Testis (tissue), 3 donors: ENCODE results near the gene PRLR. TPM values are rescaled to one million over a fixed set of nuclear protein-coding genes. Genes with fewer than 3 reads are reported as not detected.

Source experiments
- DNase-seq: peaks from one replicate; pipeline ENCODE4 v3.0.0-alpha.2; 2019
- H3K27ac ChIP-seq, 2 donors: fragments of 200-600 bp; sonication (generic); one replicate each; pipeline ENCODE4 v1.5.1; 2019
- H3K27me3 ChIP-seq: fragments of 200-600 bp; sonication (generic); one replicate; pipeline ENCODE4 v1.5.1; 2019
- H3K36me3 ChIP-seq: fragments of 200-600 bp; sonication (generic); one replicate; pipeline ENCODE4 v1.5.1; 2017; ENCODE audit warnings: low read depth; ENCODE audit errors: missing control alignments
- H3K4me1 ChIP-seq: fragments of 200-600 bp; sonication (generic); one replicate; pipeline ENCODE4 v1.5.1; 2019
- H3K4me3 ChIP-seq, 2 donors: fragments of 200-600 bp; sonication (generic); one replicate each; pipeline ENCODE4 v1.5.1; 2017 to 2019
- H3K9me3 ChIP-seq: fragments of 200-600 bp; sonication (generic); one replicate; pipeline ENCODE4 v1.5.1; 2017
- POLR2A ChIP-seq: fragments of 450-650 bp; IDR thresholded peaks from one replicate; pipeline ENCODE4 v1.6.1; 2017; ENCODE audit warnings: antibody characterized with exemption, mild to moderate bottlenecking, moderate library complexity
- WGBS, 2 donors: methylation state at CpG; one replicate each; pipeline ENCODE4 v1.1.5; 2018; 5-methylcytosine and 5-hydroxymethylcytosine counted together
- intact Hi-C: fragments of 100-400 bp; cut with DNase I; formaldehyde crosslinking; loops from one replicate; pipeline ENCODE4 v1.15.1; 2023; ENCODE audit warnings: low total_unique reads
- polyA plus RNA-seq: library from polyadenylated mRNA; stranded (reverse); fragments of 350-450 nt; fragmentation: Illumina TruSeq; extraction: RNeasy Lipid Tissue Mini Kit (QIAGEN cat#74804); gene quantifications from one replicate; pipeline ENCODE4 v1.2.3, GENCODE V29; 2014; ENCODE audit warnings: low read depth, low replicate concordance; ENCODE audit not compliant: insufficient read depth
- total RNA-seq, 2 donors: library from RNA; depleted of rRNA; stranded (reverse); fragments of >200 nt; gene quantifications; one replicate each; pipeline ENCODE4 v1.2.3, GENCODE V29; 2016
- TF ChIP-seq, protein P1 (sequence below), 3 experiments: fragments of 450-650 bp in 2 of 3; fragments of 200-600 bp in 1 of 3; sonication (generic) in 1 of 3; IDR thresholded peaks; one replicate each; pipeline ENCODE4 v1.5.1; 2016 to 2019; ENCODE audit warnings: antibody characterized with exemption in 3 of 3, mild to moderate bottlenecking in 2 of 3, moderate library complexity in 1 of 3

The PRLR gene
- total and polyA plus RNA-seq, 3 donors from 2014 or later, result 1.6 to 6.3 (median 2.2) TPM

DNA sequence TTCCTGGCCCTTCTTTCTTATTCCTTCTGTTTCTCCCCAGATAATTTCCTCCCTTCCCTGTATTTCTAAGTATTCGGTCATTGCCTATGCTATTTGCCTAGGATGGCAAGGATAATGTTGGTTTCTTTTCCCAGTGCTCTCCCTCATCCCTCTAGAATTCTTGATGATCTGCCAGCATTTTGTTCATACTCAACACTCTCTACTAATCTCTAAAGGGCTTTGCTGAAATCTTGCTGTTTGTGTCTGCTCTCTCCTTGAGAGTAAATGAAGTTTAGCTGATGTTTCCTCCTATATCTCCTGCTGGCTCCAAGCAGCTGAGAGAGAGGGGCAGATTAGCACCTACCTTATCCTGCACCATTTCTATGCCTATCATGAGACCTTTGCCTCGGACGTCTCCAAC, 220.6 kb downstream of the PRLR start:
- H3K4me1 ChIP-seq, result no peaks in the 10 kb centered on the region
- H3K36me3 ChIP-seq, result no peaks in the 10 kb centered on the region
- H3K27ac ChIP-seq, result no peak overlapping the region
- WGBS, 2 donors, result 88 to 91% methylated on average over 3 of the region's 3 CpGs
- no peak for DNase-seq
- no peaks in the 10 kb centered on the region for H3K27me3 ChIP-seq
- no peak for TF ChIP-seq POLR2A
- H3K9me3 ChIP-seq, result no peaks in the 10 kb centered on the region
- no peak overlapping the region for H3K4me3 ChIP-seq
- intact Hi-C loops, result no loop called here

DNA sequence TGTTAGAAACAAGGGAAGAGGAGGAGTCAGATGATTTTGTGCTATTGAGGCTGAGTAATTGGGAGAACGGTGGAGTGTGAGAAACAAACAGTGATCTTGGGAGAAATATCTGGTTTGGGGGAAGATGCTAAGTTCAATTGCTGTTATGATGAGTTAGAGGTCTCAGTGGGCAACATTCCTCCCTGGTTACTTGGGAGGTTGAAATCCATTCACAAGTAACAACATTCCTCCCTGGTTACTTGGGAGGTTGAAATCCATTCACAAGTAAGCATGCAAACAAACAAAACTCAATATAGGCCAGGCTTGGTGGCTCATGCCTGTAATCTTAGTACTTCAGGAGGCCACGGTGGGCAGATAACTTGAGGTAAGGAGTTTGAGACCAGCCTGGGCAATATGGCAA, 221.3 kb downstream of the PRLR start:
- Histone ChIP-seq H3K4me1 (no peaks in the 10 kb centered on the region), H3K9me3 (no peaks in the 10 kb centered on the region), H3K36me3 (no peaks in the 10 kb centered on the region), H3K27ac (no peak overlapping the region), H3K4me3 (no peak overlapping the region), H3K27me3 (no peaks in the 10 kb centered on the region)
- intact Hi-C loops, result no loop called here
- 87 to 88% methylated on average over 2 of the region's 2 CpGs for WGBS, 2 donors
- no peak for DNase-seq
- TF ChIP-seq, protein P1, sequence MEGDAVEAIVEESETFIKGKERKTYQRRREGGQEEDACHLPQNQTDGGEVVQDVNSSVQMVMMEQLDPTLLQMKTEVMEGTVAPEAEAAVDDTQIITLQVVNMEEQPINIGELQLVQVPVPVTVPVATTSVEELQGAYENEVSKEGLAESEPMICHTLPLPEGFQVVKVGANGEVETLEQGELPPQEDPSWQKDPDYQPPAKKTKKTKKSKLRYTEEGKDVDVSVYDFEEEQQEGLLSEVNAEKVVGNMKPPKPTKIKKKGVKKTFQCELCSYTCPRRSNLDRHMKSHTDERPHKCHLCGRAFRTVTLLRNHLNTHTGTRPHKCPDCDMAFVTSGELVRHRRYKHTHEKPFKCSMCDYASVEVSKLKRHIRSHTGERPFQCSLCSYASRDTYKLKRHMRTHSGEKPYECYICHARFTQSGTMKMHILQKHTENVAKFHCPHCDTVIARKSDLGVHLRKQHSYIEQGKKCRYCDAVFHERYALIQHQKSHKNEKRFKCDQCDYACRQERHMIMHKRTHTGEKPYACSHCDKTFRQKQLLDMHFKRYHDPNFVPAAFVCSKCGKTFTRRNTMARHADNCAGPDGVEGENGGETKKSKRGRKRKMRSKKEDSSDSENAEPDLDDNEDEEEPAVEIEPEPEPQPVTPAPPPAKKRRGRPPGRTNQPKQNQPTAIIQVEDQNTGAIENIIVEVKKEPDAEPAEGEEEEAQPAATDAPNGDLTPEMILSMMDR (IDR thresholded peaks at IDR 0.05), result no peak
- TF ChIP-seq POLR2A, result no peak

DNA sequence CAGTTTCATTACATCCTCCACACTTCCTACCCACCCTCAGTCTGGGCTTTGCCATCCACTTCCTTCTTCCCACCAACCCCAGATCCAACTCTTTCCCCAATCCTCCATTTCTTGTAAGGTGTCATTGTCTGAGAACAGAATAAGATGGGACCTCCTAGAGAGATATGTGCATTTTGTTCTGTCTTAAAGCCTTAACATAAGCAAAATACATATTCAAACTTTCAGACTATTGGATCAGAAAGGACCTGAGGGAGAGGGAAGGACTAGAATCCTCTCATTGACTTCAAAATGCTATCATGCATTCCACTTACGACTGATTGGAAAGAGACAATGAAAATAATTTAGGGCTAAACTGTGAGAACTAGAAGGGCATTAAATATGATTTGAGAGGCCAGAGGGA, 225.5 kb downstream of the PRLR start:
- Histone ChIP-seq H3K27me3 (no peaks in the 10 kb centered on the region), H3K36me3 (no peaks in the 10 kb centered on the region), H3K27ac (no peak overlapping the region), H3K9me3 (no peaks in the 10 kb centered on the region), H3K4me1 (no peaks in the 10 kb centered on the region), H3K4me3 (no peak overlapping the region)
- TF ChIP-seq, protein P1 (IDR thresholded peaks at IDR 0.05), result no peak
- TF ChIP-seq POLR2A, result no peak
- no peak for DNase-seq
- intact Hi-C loops, result no loop called here
- WGBS, 2 donors, result 77 to 79% methylated on average over 1 of the region's 1 CpG

DNA sequence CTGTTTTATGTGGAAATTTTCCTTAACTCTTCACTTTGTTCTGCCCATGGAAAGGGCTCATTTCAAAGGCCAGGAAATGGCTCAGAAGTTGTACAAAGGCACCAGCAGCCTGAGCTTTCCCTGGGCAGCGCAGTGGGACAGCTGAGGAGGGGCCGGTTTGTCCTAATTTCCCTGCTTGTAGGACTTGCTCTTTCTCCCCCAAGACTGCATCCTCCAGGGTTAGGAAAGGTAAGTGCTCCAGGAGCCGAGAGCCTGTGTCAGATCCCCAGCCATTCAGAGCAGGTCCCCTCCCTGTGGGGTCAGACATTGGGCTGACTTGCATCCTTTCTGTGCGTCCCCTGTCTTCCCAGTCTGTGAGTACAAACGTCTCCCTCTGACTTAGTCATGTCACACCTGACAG, 226.1 kb downstream of the PRLR start:
- H3K27me3 ChIP-seq, result no peaks in the 10 kb centered on the region
- intact Hi-C loops, result no loop called here
- H3K9me3 ChIP-seq, result no peaks in the 10 kb centered on the region
- no peak for DNase-seq
- no peak overlapping the region for H3K4me3 ChIP-seq
- H3K4me1 ChIP-seq, result no peaks in the 10 kb centered on the region
- 66 to 80% methylated on average over 3 to 5 of the region's 5 CpGs for WGBS, 2 donors
- H3K27ac ChIP-seq, result no peak overlapping the region
- no peaks in the 10 kb centered on the region for H3K36me3 ChIP-seq
- TF ChIP-seq, protein P1 (IDR thresholded peaks at IDR 0.05), result no peak
- TF ChIP-seq POLR2A, result no peak

DNA sequence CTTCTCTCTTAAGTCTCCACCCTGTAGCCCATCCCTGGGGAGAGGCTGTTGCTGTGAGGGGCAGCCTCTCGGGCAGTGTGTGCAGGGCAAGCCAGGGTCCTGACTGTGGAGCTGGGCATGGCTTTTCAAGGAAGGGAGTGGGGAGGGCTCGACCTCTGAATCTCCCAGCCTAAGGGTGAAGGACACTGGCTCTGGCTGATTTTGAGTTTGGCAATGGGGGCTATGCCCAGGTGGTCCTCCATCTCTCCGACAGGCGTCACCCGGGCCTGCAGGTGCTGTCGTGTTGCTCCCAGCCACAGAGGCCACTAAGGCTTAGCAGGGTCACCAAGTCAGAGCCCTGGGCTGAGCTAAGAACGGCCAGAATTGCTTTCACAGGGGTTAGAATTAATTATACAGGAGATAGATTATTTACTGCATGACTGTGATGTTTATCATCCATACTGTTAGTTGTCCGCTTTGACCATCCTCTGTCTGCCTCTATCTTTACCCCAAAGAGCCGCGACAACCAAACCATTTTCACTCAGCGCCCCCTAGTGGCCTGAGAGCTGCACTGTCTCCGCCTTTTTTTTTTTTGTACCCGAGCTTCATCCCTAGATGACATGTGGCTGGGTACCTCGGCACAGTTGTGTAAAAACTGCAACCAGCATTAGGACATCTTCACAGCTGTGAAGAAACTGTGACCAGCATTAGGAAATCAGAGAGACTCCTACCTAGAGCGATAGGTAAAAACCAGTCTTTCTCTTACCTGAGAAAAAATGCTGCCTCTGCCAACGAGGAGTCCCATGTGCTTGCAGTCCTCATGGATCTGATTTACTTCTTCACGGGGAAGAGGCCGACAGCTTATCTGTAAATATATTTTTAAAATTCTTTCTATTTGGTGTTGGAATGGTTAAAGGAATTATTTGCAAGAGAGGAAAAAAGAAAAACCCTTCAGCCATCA, 227.0 kb downstream of the PRLR start:
- intact Hi-C loops, result no loop called here
- Histone ChIP-seq H3K9me3 (no peaks in the 10 kb centered on the region), H3K36me3 (no peaks in the 10 kb centered on the region), H3K27ac (no peak overlapping the region), H3K4me1 (no peaks in the 10 kb centered on the region), H3K27me3 (no peaks in the 10 kb centered on the region), H3K4me3 (no peak overlapping the region)
- DNase-seq, result peak; percentile 78
- no peak for TF ChIP-seq POLR2A
- TF ChIP-seq, protein P1 (IDR thresholded peaks at IDR 0.05), result peak; percentile 66 to 99 (median 85)
- WGBS, 2 donors, result 19 to 39% methylated on average over 17 to 18 of the region's 18 CpGs
